Progenitor cell of endocrine pancreas (in vitro differentiated cells): ENCODE data around the gene FAM227B. TPM values are rescaled to one million over a fixed set of nuclear protein-coding genes. Genes with fewer than 3 reads are reported as not detected.
"Not testable (repeated sequence)": the region's sequence is repeated elsewhere in the genome, so short reads cannot be mapped to it uniquely, and the experiment has no call there.

Source experiments
- DNase-seq: peaks from one replicate; pipeline ENCODE4 v3.0.0; 2021; ENCODE audit warnings: low spot score; ENCODE audit not compliant: unreplicated experiment
- H3K27ac Mint-ChIP-seq: 2 replicates; pipeline ENCODE4 v1.8.0; 2021; ENCODE audit warnings: mild to moderate bottlenecking, moderate library complexity, mixed read lengths
- H3K27me3 Mint-ChIP-seq: 2 replicates; pipeline ENCODE4 v1.8.0; 2021; ENCODE audit warnings: mixed read lengths
- H3K36me3 Mint-ChIP-seq: 2 replicates; pipeline ENCODE4 v1.8.0; 2022; ENCODE audit warnings: mixed read lengths; ENCODE audit not compliant: insufficient read depth
- H3K4me1 Mint-ChIP-seq: 2 replicates; pipeline ENCODE4 v1.8.0; 2021; ENCODE audit warnings: low read depth, mixed read lengths
- H3K4me3 Mint-ChIP-seq: 2 replicates; pipeline ENCODE4 v1.8.0; 2021; ENCODE audit warnings: low read depth, mild to moderate bottlenecking, moderate library complexity, mixed read lengths
- H3K9me3 Mint-ChIP-seq: 2 replicates; pipeline ENCODE4 v1.8.0; 2021; ENCODE audit warnings: low read depth, mixed read lengths
- CTCF ChIP-seq: fragments of 200-600 bp; sonication (generic); IDR thresholded peaks from one replicate; pipeline ENCODE4 v1.5.0; 2021; ENCODE audit warnings: antibody characterized with exemption, mild to moderate bottlenecking; ENCODE audit not compliant: unreplicated experiment
- total RNA-seq: library from RNA; stranded (reverse); gene quantifications from 2 replicates; pipeline ENCODE4 v1.2.1, GENCODE V29; 2021

Gene FAM227B
- total RNA-seq, 1 donor from 2014 or later: 8.9 TPM

DNA sequence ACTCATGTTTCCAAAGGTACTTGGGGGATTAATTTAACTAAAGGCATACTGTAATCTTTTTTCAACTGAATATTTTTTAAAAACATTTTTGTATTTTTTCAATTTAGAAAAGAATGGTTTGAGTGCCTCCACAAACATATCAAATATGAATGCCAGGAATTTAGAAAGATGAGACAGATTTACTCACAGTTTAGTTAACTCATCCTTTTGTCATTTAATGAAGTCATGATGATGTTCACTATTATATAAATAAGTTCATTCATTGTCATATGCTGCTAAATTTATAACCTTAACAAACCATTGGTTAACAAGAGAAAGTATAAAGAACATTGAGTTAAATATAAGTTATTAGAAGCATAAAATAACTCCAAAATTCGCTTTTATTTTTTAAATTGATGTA, 147.6 kb downstream of the FAM227B start:
- peaks cover 2% of the 10 kb centered on the region for H3K9me3 Mint-ChIP-seq
- TF ChIP-seq CTCF: no peak
- DNase-seq: no peak
- H3K27ac Mint-ChIP-seq: no peak overlapping the region
- H3K4me1 Mint-ChIP-seq: peaks cover 14% of the 10 kb centered on the region
- no peaks in the 10 kb centered on the region for H3K36me3 Mint-ChIP-seq
- H3K27me3 Mint-ChIP-seq: no peaks in the 10 kb centered on the region
- no peak overlapping the region for H3K4me3 Mint-ChIP-seq

- Mint-ChIP-seq H3K4me1 (peaks cover 17% of the 10 kb centered on the region), H3K27me3 (no peaks in the 10 kb centered on the region), H3K4me3 (no peak overlapping the region), H3K36me3 (no peaks in the 10 kb centered on the region), H3K27ac (peak overlapping the region; percentile 43), H3K9me3 (peaks cover 2% of the 10 kb centered on the region)
- no peak for DNase-seq
- no peak for TF ChIP-seq CTCF
These were observed 148.3 kb downstream of the FAM227B start for GRCh38 chr15:49472338-49472737.

DNA sequence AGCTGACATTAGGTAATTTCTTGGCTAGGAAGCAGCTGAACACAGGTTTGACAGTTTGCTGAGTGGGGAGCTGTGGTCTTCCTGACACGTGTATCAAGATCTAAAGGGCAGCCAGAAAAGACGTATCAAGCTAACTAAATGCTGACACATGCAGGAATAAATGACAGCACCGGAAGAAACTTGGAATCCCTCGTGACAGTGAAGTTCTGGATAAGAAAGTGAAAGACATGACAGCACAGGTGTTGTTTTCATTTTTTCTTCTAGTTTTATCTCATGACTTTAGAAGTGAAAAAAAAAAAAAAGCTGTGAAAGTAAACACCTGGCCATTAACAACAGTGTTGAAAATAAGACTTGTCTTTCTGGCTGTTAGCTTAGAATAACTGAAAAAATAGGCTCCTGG, 148.9 kb downstream of the FAM227B start:
- Mint-ChIP-seq H3K36me3 (no peaks in the 10 kb centered on the region), H3K4me1 (peaks cover 21% of the 10 kb centered on the region)
- no peak for TF ChIP-seq CTCF

GRCh38 chr15:49471248-49471647, 149.4 kb downstream of the FAM227B start:
- H3K27me3 Mint-ChIP-seq, H3K36me3 Mint-ChIP-seq, H3K9me3 Mint-ChIP-seq, H3K4me3 Mint-ChIP-seq, H3K27ac Mint-ChIP-seq, DNase-seq: not testable (repeated sequence)
- peak; percentile 42 for TF ChIP-seq CTCF
- peaks cover 22% of the 10 kb centered on the region for H3K4me1 Mint-ChIP-seq

More for the DNA sequence above, 148.9 kb downstream of the FAM227B start:
- no peaks in the 10 kb centered on the region for H3K27me3 Mint-ChIP-seq
- H3K9me3 Mint-ChIP-seq: peaks cover 2% of the 10 kb centered on the region
- no peak overlapping the region for H3K27ac Mint-ChIP-seq
- no peak for DNase-seq
- no peak overlapping the region for H3K4me3 Mint-ChIP-seq

DNA sequence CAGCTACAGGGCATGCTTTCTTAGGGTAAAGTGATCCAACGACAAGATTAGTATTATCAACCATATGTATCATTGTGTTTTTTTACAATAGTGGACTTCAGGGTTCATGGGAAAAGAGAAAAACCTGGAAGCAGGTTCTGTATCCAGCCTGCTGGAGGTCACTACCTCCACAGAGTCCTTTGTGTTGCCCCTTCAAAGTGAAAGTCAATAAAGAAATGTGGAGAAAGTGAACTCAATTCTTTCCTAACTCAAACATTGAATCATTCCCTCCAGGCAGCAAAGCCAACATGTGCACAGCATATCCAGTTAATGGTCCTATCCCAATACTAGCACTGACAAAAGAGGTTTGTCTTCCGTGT, 152.2 kb downstream of the FAM227B start:
- Mint-ChIP-seq H3K4me1 (peaks cover 29% of the 10 kb centered on the region), H3K4me3 (no peak overlapping the region), H3K27ac (peak overlapping the region; percentile 88), H3K27me3 (no peaks in the 10 kb centered on the region), H3K9me3 (no peaks in the 10 kb centered on the region), H3K36me3 (no peaks in the 10 kb centered on the region)
- no peak for DNase-seq
- no peak for TF ChIP-seq CTCF
